CD4-positive, alpha-beta T cell (primary cell): ENCODE results near the gene MAML2. TPM values are rescaled to one million over a fixed set of nuclear protein-coding genes. Genes with fewer than 3 reads are reported as not detected.

ENCODE experiments used
- ATAC-seq: fragments of 200-7000 bp; cut with Tn5 transposase; one replicate; pipeline ENCODE4 v1.10.0; 2022; ENCODE audit warnings: mild to moderate bottlenecking; ENCODE audit not compliant: poor library complexity
- CTCF ChIA-PET: fragments of 350-600 bp; sonication (Branson Sonifier 250); formaldehyde crosslinking; loops from one replicate; lab custom pipeline; 2021; ENCODE audit warnings: antibody characterized with exemption, inconsistent platforms; lab: Charles Lee
- POLR2A ChIA-PET: fragments of 350-600 bp; sonication (Branson Sonifier 250); formaldehyde crosslinking; loops from one replicate; lab custom pipeline; 2021; ENCODE audit warnings: antibody characterized with exemption, inconsistent platforms; lab: Charles Lee
- DNase-seq, 14 experiments: peaks; one replicate each; pipeline ENCODE4 v3.0.0-alpha.2; 2013 to 2020; ENCODE audit warnings: mixed read lengths in 2 of 14
- H3K27ac ChIP-seq, 2 donors: one replicate each; pipeline versions ENCODE4 v1.5.1 to v1.7.0; 2013; ENCODE audit warnings: low read length in 2 of 2, low read depth in 1 of 2, mild to moderate bottlenecking in 1 of 2
- H3K27me3 ChIP-seq, 2 experiments: 1 replicate in 1 of 2; 2 replicates in 1 of 2; pipeline versions ENCODE4 v1.6.1 to v1.7.0; 2013; ENCODE audit warnings: low read length in 2 of 2, control low read depth in 1 of 2, mild to moderate bottlenecking in 1 of 2, moderate library complexity in 1 of 2; ENCODE audit not compliant: insufficient read depth in 2 of 2, control insufficient read depth in 1 of 2
- H3K36me3 ChIP-seq: one replicate; pipeline ENCODE4 v1.6.1; 2013; ENCODE audit warnings: low read length, control low read depth; ENCODE audit not compliant: insufficient read depth
- H3K4me1 ChIP-seq: one replicate; pipeline ENCODE4 v1.6.1; 2013; ENCODE audit warnings: low read length, control low read depth; ENCODE audit not compliant: insufficient read depth
- H3K4me3 ChIP-seq: one replicate; pipeline ENCODE4 v1.5.1; 2013; ENCODE audit warnings: mild to moderate bottlenecking, low read length, moderate library complexity
- H3K9me3 ChIP-seq, 2 experiments: 1 replicate in 1 of 2; 2 replicates in 1 of 2; pipeline versions ENCODE4 v1.6.1 to v1.7.0; 2013; ENCODE audit warnings: low read length in 2 of 2, mild to moderate bottlenecking in 2 of 2, control low read depth in 1 of 2, moderate library complexity in 1 of 2; ENCODE audit not compliant: control insufficient read depth in 1 of 2, insufficient read depth in 1 of 2
- H3K27ac Mint-ChIP-seq: one replicate; pipeline ENCODE4 v1.8.0; 2020; ENCODE audit warnings: mixed read lengths
- H3K27me3 Mint-ChIP-seq: one replicate; pipeline ENCODE4 v1.8.0; 2021; ENCODE audit warnings: mixed read lengths
- H3K36me3 Mint-ChIP-seq: one replicate; pipeline ENCODE4 v1.8.0; 2021; ENCODE audit warnings: low read depth, mixed read lengths
- H3K4me1 Mint-ChIP-seq: one replicate; pipeline ENCODE4 v1.8.0; 2021; ENCODE audit warnings: low read depth, mixed read lengths
- H3K4me3 Mint-ChIP-seq: one replicate; pipeline ENCODE4 v1.8.0; 2020; ENCODE audit warnings: mild to moderate bottlenecking, mixed read lengths
- H3K9me3 Mint-ChIP-seq: one replicate; pipeline ENCODE4 v1.8.0; 2020; ENCODE audit warnings: mixed read lengths
- intact Hi-C, 2 experiments: fragments of 100-400 bp; cut with DNase I in 1 of 2; cut with micrococcal nuclease in 1 of 2; formaldehyde crosslinking; loops; one replicate each; pipeline versions ENCODE4 v1.15.1 to v1.9.0; 2023 to 2025; cut with DNase I, micrococcal nuclease
- total RNA-seq, 174 experiments: library from RNA in 2 of 174; stranded (reverse) in 2 of 174; gene quantifications; one replicate each; pipeline ENCODE4 v1.2.3 and lab custom pipeline; 2021 to 2026
- TF ChIP-seq, protein P1 (sequence below): fragments of 200-600 bp; IDR thresholded peaks from one replicate; pipeline ENCODE4 v1.8.0; 2022; ENCODE audit warnings: antibody characterized with exemption, mild to moderate bottlenecking

Gene MAML2
- total RNA-seq, 2 experiments from 2014 or later: 58.8 to 59.8 TPM

DNA sequence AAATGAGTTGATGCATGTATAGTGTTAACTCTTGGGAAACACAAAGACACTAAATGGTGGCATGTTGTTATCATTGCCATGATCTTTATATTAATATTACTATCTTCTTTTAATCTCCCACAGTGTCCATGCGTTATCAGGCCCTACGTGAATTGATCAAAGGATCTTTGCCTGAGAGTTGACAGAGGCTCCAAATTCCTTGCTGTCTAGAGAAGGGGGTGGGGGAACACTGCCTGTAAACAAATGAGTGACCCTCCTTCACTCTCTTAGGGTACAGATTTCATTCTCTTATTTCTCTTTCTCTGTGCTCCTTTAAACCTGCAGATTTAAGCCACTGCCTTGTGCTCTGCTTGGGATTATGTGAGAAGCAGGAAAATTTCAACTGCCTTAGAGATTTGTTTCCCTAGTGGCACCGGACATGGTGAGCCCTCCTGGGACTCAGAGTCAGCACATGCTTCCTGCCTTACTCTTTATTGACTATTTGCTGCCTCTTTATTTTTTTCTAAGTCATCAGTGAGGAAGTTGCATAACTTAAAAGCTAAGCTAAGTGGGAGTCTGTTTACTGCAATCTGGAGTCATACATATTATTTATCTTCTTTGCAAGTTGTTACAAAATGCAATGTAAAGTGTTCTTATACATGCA is 122.9 kb downstream of the MAML2 start:
- Histone ChIP-seq H3K4me3 (no peak overlapping the region), H3K9me3 (no peaks in the 10 kb centered on the region), H3K27me3 (no peaks in the 10 kb centered on the region), H3K27ac (peak overlapping the region; percentile 27 to 43), H3K36me3 (no peaks in the 10 kb centered on the region), H3K4me1 (peaks cover 60% of the 10 kb centered on the region)
- CTCF ChIA-PET: interaction anchor here (0.5 to 1.6 kb wide), 4 partner anchors 15 to 164 kb away, joined by 3 to 5 read pairs (median 4); partner anchors contain the start of gene MAML2
- TF ChIP-seq, protein P1, sequence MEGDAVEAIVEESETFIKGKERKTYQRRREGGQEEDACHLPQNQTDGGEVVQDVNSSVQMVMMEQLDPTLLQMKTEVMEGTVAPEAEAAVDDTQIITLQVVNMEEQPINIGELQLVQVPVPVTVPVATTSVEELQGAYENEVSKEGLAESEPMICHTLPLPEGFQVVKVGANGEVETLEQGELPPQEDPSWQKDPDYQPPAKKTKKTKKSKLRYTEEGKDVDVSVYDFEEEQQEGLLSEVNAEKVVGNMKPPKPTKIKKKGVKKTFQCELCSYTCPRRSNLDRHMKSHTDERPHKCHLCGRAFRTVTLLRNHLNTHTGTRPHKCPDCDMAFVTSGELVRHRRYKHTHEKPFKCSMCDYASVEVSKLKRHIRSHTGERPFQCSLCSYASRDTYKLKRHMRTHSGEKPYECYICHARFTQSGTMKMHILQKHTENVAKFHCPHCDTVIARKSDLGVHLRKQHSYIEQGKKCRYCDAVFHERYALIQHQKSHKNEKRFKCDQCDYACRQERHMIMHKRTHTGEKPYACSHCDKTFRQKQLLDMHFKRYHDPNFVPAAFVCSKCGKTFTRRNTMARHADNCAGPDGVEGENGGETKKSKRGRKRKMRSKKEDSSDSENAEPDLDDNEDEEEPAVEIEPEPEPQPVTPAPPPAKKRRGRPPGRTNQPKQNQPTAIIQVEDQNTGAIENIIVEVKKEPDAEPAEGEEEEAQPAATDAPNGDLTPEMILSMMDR: no peak
- intact Hi-C loops: loop anchor here (2.0 to 5.0 kb wide), 2 partner anchors 17 to 37 kb away; no protein-coding TSS in a partner anchor
- POLR2A ChIA-PET: interaction anchor here (0.7 to 3.5 kb wide), 5 partner anchors 14 to 122 kb away, joined by 3 to 22 read pairs (median 13); partner anchors contain the start of gene MAML2
- H3K36me3 Mint-ChIP-seq: peaks cover 11% of the 10 kb centered on the region
- H3K27ac Mint-ChIP-seq: peak overlapping the region; percentile 84
- ATAC-seq: peak; percentile 21
- H3K27me3 Mint-ChIP-seq: no peaks in the 10 kb centered on the region
- no peaks in the 10 kb centered on the region for H3K9me3 Mint-ChIP-seq
- peak overlapping the region; percentile 12 for H3K4me3 Mint-ChIP-seq
- DNase-seq: peak in 3 of 14 experiments; percentile 40 to 67 (median 44)
- peaks cover 92% of the 10 kb centered on the region for H3K4me1 Mint-ChIP-seq

DNA sequence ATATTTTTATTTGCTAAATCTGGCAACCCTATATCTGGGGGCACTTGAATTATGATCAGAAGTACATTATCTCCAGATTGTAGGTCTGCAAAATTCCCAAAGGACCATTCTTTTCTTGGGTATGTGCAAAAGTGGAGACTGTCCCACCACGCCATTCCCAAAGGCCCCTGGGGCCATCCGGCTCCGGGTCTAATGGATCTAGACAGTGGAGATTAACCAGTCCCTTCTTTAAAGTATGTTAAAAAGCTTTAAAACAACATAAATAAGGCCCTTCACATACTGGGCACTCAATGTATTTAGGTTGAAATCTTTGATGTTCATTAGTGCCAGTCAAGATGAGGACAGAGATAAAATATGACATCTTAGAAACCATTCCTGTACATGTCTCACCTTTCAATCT is 124.1 kb downstream of the MAML2 start:
- ATAC-seq: no peak
- TF ChIP-seq, protein P1: no peak
- H3K27ac Mint-ChIP-seq: peak overlapping the region; percentile 84
- Histone ChIP-seq H3K27ac (peak overlapping the region; percentile 15 to 75), H3K9me3 (no peaks in the 10 kb centered on the region), H3K27me3 (no peaks in the 10 kb centered on the region), H3K4me3 (no peak overlapping the region), H3K4me1 (peaks cover 66% of the 10 kb centered on the region), H3K36me3 (no peaks in the 10 kb centered on the region)
- no peaks in the 10 kb centered on the region for H3K27me3 Mint-ChIP-seq
- no peaks in the 10 kb centered on the region for H3K9me3 Mint-ChIP-seq
- intact Hi-C loops: loop anchor here in 1 of 2 experiments (5.0 kb wide), 1 partner anchor 38 kb away; no protein-coding TSS in a partner anchor
- POLR2A ChIA-PET: interaction anchor here (1.0 to 3.2 kb wide), 2 partner anchors 40 to 123 kb away, joined by 3 to 13 read pairs; no protein-coding TSS in a partner anchor
- CTCF ChIA-PET: no interaction called here
- peak overlapping the region; percentile 46 for H3K4me3 Mint-ChIP-seq
- H3K36me3 Mint-ChIP-seq: no peaks in the 10 kb centered on the region
- DNase-seq: no peak
- H3K4me1 Mint-ChIP-seq: peaks cover 89% of the 10 kb centered on the region

DNA sequence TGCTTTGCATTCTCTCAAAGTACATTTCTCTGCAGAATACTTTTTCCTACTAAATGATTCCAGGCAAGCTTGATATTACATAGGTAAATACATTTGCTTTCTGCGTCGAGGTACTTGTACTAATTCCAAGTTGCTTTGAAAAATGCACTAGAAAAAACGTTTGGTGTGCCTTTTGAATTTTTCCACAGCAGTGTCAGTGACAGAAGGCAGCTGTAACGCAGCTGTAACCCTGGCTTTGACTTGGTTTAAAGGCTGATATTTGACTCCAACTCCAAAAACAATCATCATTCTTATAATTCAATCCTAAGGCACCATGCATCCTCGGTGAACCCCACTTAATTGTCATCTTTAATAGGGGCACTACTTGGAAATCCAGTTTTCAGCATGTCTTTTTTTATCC is 125.0 kb downstream of the MAML2 start:
- POLR2A ChIA-PET: interaction anchor here (0.6 to 5.3 kb wide), 6 partner anchors 10 to 123 kb away, joined by 3 to 51 read pairs (median 4); partner anchors contain the start of gene MAML2
- ATAC-seq: no peak

More for the DNA sequence above, 125.0 kb downstream of the MAML2 start:
- H3K4me3 Mint-ChIP-seq: no peak overlapping the region
- Histone ChIP-seq H3K9me3 (no peaks in the 10 kb centered on the region), H3K36me3 (no peaks in the 10 kb centered on the region), H3K27ac (peak overlapping the region; percentile 75), H3K27me3 (no peaks in the 10 kb centered on the region), H3K4me3 (no peak overlapping the region), H3K4me1 (peaks cover 69% of the 10 kb centered on the region)
- peak overlapping the region; percentile 92 for H3K27ac Mint-ChIP-seq
- H3K36me3 Mint-ChIP-seq: no peaks in the 10 kb centered on the region
- TF ChIP-seq, protein P1: no peak
- DNase-seq: no peak
- intact Hi-C loops: loop anchor here in 1 of 2 experiments (5.0 kb wide), 1 partner anchor 39 kb away; no protein-coding TSS in a partner anchor
- H3K9me3 Mint-ChIP-seq: no peaks in the 10 kb centered on the region
- peaks cover 89% of the 10 kb centered on the region for H3K4me1 Mint-ChIP-seq
- no peaks in the 10 kb centered on the region for H3K27me3 Mint-ChIP-seq
- CTCF ChIA-PET: interaction anchor here (1.1 kb wide), 1 partner anchor 29 kb away, joined by 3 read pairs; no protein-coding TSS in a partner anchor
